OCI-LY1 (cell line): ENCODE measurements around the gene SLC51B.

ENCODE experiments used
- CTCF ChIP-seq: fragments of 200-600 bp; sonication (generic), shearing (Covaris generic); IDR thresholded peaks from 2 replicates; pipeline ENCODE4 v1.5.1; 2017; ENCODE audit warnings: mild to moderate bottlenecking, antibody characterized with exemption, low read length, moderate library complexity, mixed read lengths
- EZH2 ChIP-seq: fragments of 200-600 bp; sonication (generic), shearing (Covaris generic); IDR thresholded peaks from 2 replicates; pipeline ENCODE4 v1.8.0; 2017; ENCODE audit warnings: borderline replicate concordance, mixed run types, mild to moderate bottlenecking, antibody characterized with exemption, low read length, moderate library complexity, mixed read lengths

GRCh38 chr15:65069179-65069578 lies 24.0 kb downstream of the SLC51B start:
- TF ChIP-seq CTCF, result no peak
- no peak for TF ChIP-seq EZH2
